ENCODE measurements around the gene TMC6. TPM values are rescaled to one million over a fixed set of nuclear protein-coding genes. Genes with fewer than 3 reads are reported as not detected.

TMC6 gene
- total and polyA plus RNA-seq, 2 of the 4 experiments (the other 2 are of a cell fraction), result 0.19 TPM; not detected in 1

GRCh38 chr17:78144147-78144719 is 15.7 kb upstream of the TMC6 start:
- Histone ChIP-seq H3K4me1 (ENCODE audit: control insufficient read depth, insufficient read depth, low read length) (peaks cover 3% of the 10 kb centered on the region; the same call in 1 of the 2 replicates), H2AFZ (replicated peaks; ENCODE audit: low read length, poor library complexity) (peak overlapping the region; percentile 2), H2AK9ac (replicated peaks; ENCODE audit: low read depth, low read length, poor library complexity) (no peak overlapping the region), H3K27me3 (ENCODE audit: control insufficient read depth, insufficient read depth, low read length) (no peaks in the 10 kb centered on the region; the same call in 1 of the 2 replicates), H3K9me3 (ENCODE audit: control insufficient read depth, insufficient read depth, low read length) (no peaks in the 10 kb centered on the region), H3K56ac (ENCODE audit: extremely low read depth, insufficient read depth, low read length) (no peak overlapping the region), H2BK20ac (ENCODE audit: low read depth, low read length) (no peak overlapping the region), H4K20me1 (ENCODE audit: insufficient read depth, low read length) (no peaks in the 10 kb centered on the region), H3K36me3 (ENCODE audit: control insufficient read depth, insufficient read depth, low read length) (no peaks in the 10 kb centered on the region), H3K79me1 (ENCODE audit: low read depth in 1 of 2, low read length in 2 of 2) (no peaks in the 10 kb centered on the region), H3K23ac (ENCODE audit: low read depth, low read length) (no peak overlapping the region), H2BK120ac (ENCODE audit: low read depth, low read length) (no peak overlapping the region), H3K4me2 (ENCODE audit: low read depth, low read length) (no peak overlapping the region), H3K18ac (ENCODE audit: low read depth, low read length) (no peak overlapping the region), H4K5ac (ENCODE audit: low read depth, low read length) (no peak overlapping the region), H2AK5ac (ENCODE audit: low read depth, low read length) (no peak overlapping the region), H4K8ac (ENCODE audit: low read depth in 2 of 2, low read length in 2 of 2) (no peak overlapping the region), H2BK15ac (ENCODE audit: low read depth, low read length) (no peak overlapping the region), H3K14ac (replicated peaks; ENCODE audit: low read depth, low read length) (no peak overlapping the region), H3K9me1 (ENCODE audit: insufficient read depth, low read length) (no peaks in the 10 kb centered on the region), H2BK5ac (ENCODE audit: low read depth, low read length, poor library complexity, severe bottlenecking) (no peak overlapping the region), H4K91ac (ENCODE audit: insufficient read depth, low read depth, low read length) (no peak overlapping the region), H3K27ac (ENCODE audit: insufficient read depth, low read length) (no peak overlapping the region), H3K4me3 (ENCODE audit: insufficient read depth, low read depth, low read length) (no peak overlapping the region), H3K9ac (ENCODE audit: low read depth, low read length) (no peak overlapping the region), H3K4ac (ENCODE audit: low read depth, low read length) (no peak overlapping the region)
- DNase-seq (peak; percentile 76), ATAC-seq (ENCODE audit: low read depth) (peak; percentile 85)
- peak; percentile 38; the same call in 1 of the 2 replicates for TF ChIP-seq USF2 (IDR thresholded peaks at IDR 0.05; ENCODE audit: low read depth, low read length)
- TF ChIP-seq CTCF (conservative IDR thresholded peaks at IDR 0.05; ENCODE audit: low read depth, low read length), result 0 out of 2 replicates have a peak, but pooled peaks have one; percentile 3
- no peak for TF ChIP-seq FOS (IDR thresholded peaks at IDR 0.05; ENCODE audit: low read depth, low read length)
- ChIA-PET POLR2A (ENCODE audit: unreplicated experiment) (interaction anchor here (0.9 kb wide), 1 partner anchor 121 kb away, joined by 3 read pairs; no protein-coding TSS in a partner anchor), CTCF (interaction anchor here (1.1 kb wide), 1 partner anchor 32 kb away, joined by 5 read pairs; no protein-coding TSS in a partner anchor)
- intact Hi-C loops (cut with micrococcal nuclease) (no loop called here), in situ Hi-C loops (cut with MboI; ENCODE audit: low sequenced_read_pairs) (no loop called here), dilution Hi-C loops (cut with HindIII; ENCODE audit: low sequenced_read_pairs, unreplicated experiment) (no loop called here)
- WGBS, 2 experiments (ENCODE audit: extremely low coverage in 2 of 2, insufficient read length in 1 of 2), result 30% methylated on average over 2 of the region's 11 CpGs; no CpG with 5 or more reads in 1 of the 2 experiments
- no TSS peak for BruUV-seq (replicated peaks)

Measured in IMR-90 (cell line).